ENCODE measurements around the gene METAP2. TPM values are rescaled to one million over a fixed set of nuclear protein-coding genes. Genes with fewer than 3 reads are reported as not detected.
"Not testable (repeated sequence)": the region's sequence is repeated elsewhere in the genome, so short reads cannot be mapped to it uniquely, and the experiment has no call there.

The METAP2 gene
- total and polyA plus RNA-seq, 4 experiments from 2014 or later, result 39.6 to 52.7 (median 47.9) TPM

- H3K36me3 Mint-ChIP-seq; H3K4me3 ChIP-seq (ENCODE audit: low read length in 2 of 2); H3K27ac ChIP-seq (ENCODE audit: low read depth, low read length); H3K36me3 ChIP-seq (ENCODE audit: insufficient read depth, low read length); H3K4me1 Mint-ChIP-seq; CTCF ChIA-PET (ENCODE audit: partially characterized antibody); H3K27me3 ChIP-seq (ENCODE audit: insufficient read depth, low read length); H3K4me1 ChIP-seq (ENCODE audit: insufficient read depth, low read length); H3K27ac Mint-ChIP-seq; DNase-seq; H3K4me3 Mint-ChIP-seq; POLR2A ChIA-PET (ENCODE audit: partially characterized antibody); intact Hi-C loops (cut with micrococcal nuclease); H3K9me3 ChIP-seq (ENCODE audit: control insufficient read depth in 1 of 2, low read length in 2 of 2): not testable (repeated sequence)
- H3K9me3 Mint-ChIP-seq, result peaks cover 0 to 14% (median 12%) of the 10 kb centered on the region in 8 donors
- H3K27me3 Mint-ChIP-seq, result peaks cover 15 to 28% of the 10 kb centered on the region in 2 donors
Observed at GRCh38 chr12:95452501-95452900, 21.5 kb upstream of the METAP2 start.

- H3K4me3 Mint-ChIP-seq; H3K27ac ChIP-seq (ENCODE audit: low read depth, low read length); H3K27ac Mint-ChIP-seq; H3K36me3 Mint-ChIP-seq; H3K4me1 Mint-ChIP-seq; POLR2A ChIA-PET (ENCODE audit: partially characterized antibody); DNase-seq; H3K9me3 ChIP-seq (ENCODE audit: control insufficient read depth in 1 of 2, low read length in 2 of 2); H3K27me3 ChIP-seq (ENCODE audit: insufficient read depth, low read length); intact Hi-C loops (cut with micrococcal nuclease); H3K36me3 ChIP-seq (ENCODE audit: insufficient read depth, low read length); CTCF ChIA-PET (ENCODE audit: partially characterized antibody); H3K4me3 ChIP-seq (ENCODE audit: low read length in 2 of 2); H3K4me1 ChIP-seq (ENCODE audit: insufficient read depth, low read length): not testable (repeated sequence)
- Mint-ChIP-seq H3K9me3 (peaks cover 2 to 28% (median 26%) of the 10 kb centered on the region in 8 donors), H3K27me3 (peaks cover 12 to 22% of the 10 kb centered on the region in 2 donors)
Observed at GRCh38 chr12:95453881-95454280, 20.1 kb upstream of the METAP2 start.

GRCh38 chr12:95454780-95455215 lies 19.2 kb upstream of the METAP2 start:
- H3K4me3 ChIP-seq (ENCODE audit: low read length in 2 of 2); H3K36me3 Mint-ChIP-seq; intact Hi-C loops (cut with micrococcal nuclease); H3K4me1 ChIP-seq (ENCODE audit: insufficient read depth, low read length); DNase-seq; H3K4me1 Mint-ChIP-seq; H3K36me3 ChIP-seq (ENCODE audit: insufficient read depth, low read length); H3K27ac Mint-ChIP-seq; H3K4me3 Mint-ChIP-seq; H3K27me3 ChIP-seq (ENCODE audit: insufficient read depth, low read length); H3K9me3 ChIP-seq (ENCODE audit: control insufficient read depth in 1 of 2, low read length in 2 of 2); CTCF ChIA-PET (ENCODE audit: partially characterized antibody); POLR2A ChIA-PET (ENCODE audit: partially characterized antibody); H3K27ac ChIP-seq (ENCODE audit: low read depth, low read length): not testable (repeated sequence)
- peaks cover 9 to 20% of the 10 kb centered on the region in 2 donors for H3K27me3 Mint-ChIP-seq
- H3K9me3 Mint-ChIP-seq, result peaks cover 2 to 29% (median 28%) of the 10 kb centered on the region in 8 donors

GRCh38 chr12:95457605-95458004 lies 16.3 kb upstream of the METAP2 start:
- CTCF ChIA-PET (ENCODE audit: partially characterized antibody), result not testable (repeated sequence)
- POLR2A ChIA-PET (ENCODE audit: partially characterized antibody), result interaction anchor here (1.4 kb wide), 1 partner anchor 16 kb away, joined by 4 read pairs; the partner anchor contains the start of gene METAP2
- H3K9me3 Mint-ChIP-seq, result peaks cover 2 to 29% (median 28%) of the 10 kb centered on the region in 8 donors

GRCh38 chr12:95458761-95459160 lies 15.2 kb upstream of the METAP2 start:
- H3K4me3 Mint-ChIP-seq, result no peak overlapping the region
- H3K4me3 ChIP-seq (ENCODE audit: low read length in 2 of 2), result no peak overlapping the region
- ChIA-PET POLR2A (ENCODE audit: partially characterized antibody) (interaction anchor here (1.4 kb wide), 1 partner anchor 15 kb away, joined by 4 read pairs; the partner anchor contains the start of gene METAP2), CTCF (ENCODE audit: partially characterized antibody) (no interaction called here)
- no peak overlapping the region for H3K27ac ChIP-seq (ENCODE audit: low read depth, low read length)
- H3K9me3 Mint-ChIP-seq, result peaks cover 2 to 29% (median 28%) of the 10 kb centered on the region in 8 donors
- DNase-seq, result no peak
- H3K27me3 Mint-ChIP-seq, result peaks cover 1 to 4% of the 10 kb centered on the region in 2 donors
- H3K4me1 ChIP-seq (ENCODE audit: insufficient read depth, low read length), result no peaks in the 10 kb centered on the region
- no peaks in the 10 kb centered on the region for H3K4me1 Mint-ChIP-seq
- H3K27ac Mint-ChIP-seq, result no peak overlapping the region
- H3K36me3 Mint-ChIP-seq, result peaks cover 0 to 3% of the 10 kb centered on the region in 2 donors
- H3K9me3 ChIP-seq (ENCODE audit: control insufficient read depth in 1 of 2, low read length in 2 of 2), result peaks cover 0 to 4% of the 10 kb centered on the region in 2 donors
- no peaks in the 10 kb centered on the region for H3K27me3 ChIP-seq (ENCODE audit: insufficient read depth, low read length)
- intact Hi-C loops (cut with micrococcal nuclease), result no loop called here
- H3K36me3 ChIP-seq (ENCODE audit: insufficient read depth, low read length), result no peaks in the 10 kb centered on the region

More at GRCh38 chr12:95457605-95458004, 16.3 kb upstream of the METAP2 start:
- H3K9me3 ChIP-seq (ENCODE audit: control insufficient read depth in 1 of 2, low read length in 2 of 2); H3K27me3 ChIP-seq (ENCODE audit: insufficient read depth, low read length); H3K27me3 Mint-ChIP-seq; DNase-seq; H3K36me3 Mint-ChIP-seq; H3K4me3 ChIP-seq (ENCODE audit: low read length in 2 of 2); H3K4me1 Mint-ChIP-seq; intact Hi-C loops (cut with micrococcal nuclease); H3K4me3 Mint-ChIP-seq; H3K27ac Mint-ChIP-seq; H3K27ac ChIP-seq (ENCODE audit: low read depth, low read length); H3K4me1 ChIP-seq (ENCODE audit: insufficient read depth, low read length); H3K36me3 ChIP-seq (ENCODE audit: insufficient read depth, low read length): not testable (repeated sequence)

GRCh38 chr12:95459310-95459709 lies 14.6 kb upstream of the METAP2 start:
- Mint-ChIP-seq H3K4me3 (no peak overlapping the region), H3K27me3 (peaks cover 1 to 4% of the 10 kb centered on the region in 2 donors), H3K36me3 (peaks cover 0 to 3% of the 10 kb centered on the region in 2 donors), H3K4me1 (no peaks in the 10 kb centered on the region), H3K9me3 (peaks cover 2 to 29% (median 28%) of the 10 kb centered on the region in 8 donors), H3K27ac (no peak overlapping the region)
- Histone ChIP-seq H3K36me3 (ENCODE audit: insufficient read depth, low read length) (no peaks in the 10 kb centered on the region), H3K4me3 (ENCODE audit: low read length in 2 of 2) (no peak overlapping the region), H3K4me1 (ENCODE audit: insufficient read depth, low read length) (no peaks in the 10 kb centered on the region), H3K9me3 (ENCODE audit: control insufficient read depth in 1 of 2, low read length in 2 of 2) (peaks cover 0 to 4% of the 10 kb centered on the region in 2 donors), H3K27ac (ENCODE audit: low read depth, low read length) (no peak overlapping the region), H3K27me3 (ENCODE audit: insufficient read depth, low read length) (no peaks in the 10 kb centered on the region)
- ChIA-PET POLR2A (ENCODE audit: partially characterized antibody) (no interaction called here), CTCF (ENCODE audit: partially characterized antibody) (no interaction called here)
- intact Hi-C loops (cut with micrococcal nuclease), result no loop called here
- no peak for DNase-seq

- Histone ChIP-seq H3K9me3 (ENCODE audit: control insufficient read depth in 1 of 2, low read length in 2 of 2) (peaks cover 0 to 4% of the 10 kb centered on the region in 2 donors), H3K27ac (ENCODE audit: low read depth, low read length) (no peak overlapping the region), H3K27me3 (ENCODE audit: insufficient read depth, low read length) (no peaks in the 10 kb centered on the region), H3K36me3 (ENCODE audit: insufficient read depth, low read length) (no peaks in the 10 kb centered on the region), H3K4me3 (ENCODE audit: low read length in 2 of 2) (no peak overlapping the region), H3K4me1 (ENCODE audit: insufficient read depth, low read length) (no peaks in the 10 kb centered on the region)
- no peaks in the 10 kb centered on the region for H3K4me1 Mint-ChIP-seq
- H3K27me3 Mint-ChIP-seq, result peaks cover 1 to 3% of the 10 kb centered on the region in 2 donors
- H3K27ac Mint-ChIP-seq, result no peak overlapping the region
- H3K36me3 Mint-ChIP-seq, result peaks cover 0 to 3% of the 10 kb centered on the region in 2 donors
- H3K4me3 Mint-ChIP-seq, result no peak overlapping the region
- H3K9me3 Mint-ChIP-seq, result peaks cover 2 to 29% (median 28%) of the 10 kb centered on the region in 8 donors
- CTCF ChIA-PET (ENCODE audit: partially characterized antibody), result no interaction called here
- POLR2A ChIA-PET (ENCODE audit: partially characterized antibody), result no interaction called here
- intact Hi-C loops (cut with micrococcal nuclease), result no loop called here
- DNase-seq, result no peak
Observed at GRCh38 chr12:95460105-95460504, 13.8 kb upstream of the METAP2 start.

- Histone ChIP-seq H3K9me3 (ENCODE audit: control insufficient read depth in 1 of 2, low read length in 2 of 2) (peaks cover 0 to 4% of the 10 kb centered on the region in 2 donors), H3K27ac (ENCODE audit: low read depth, low read length) (no peak overlapping the region), H3K4me3 (ENCODE audit: low read length in 2 of 2) (no peak overlapping the region), H3K4me1 (ENCODE audit: insufficient read depth, low read length) (no peaks in the 10 kb centered on the region), H3K27me3 (ENCODE audit: insufficient read depth, low read length) (no peaks in the 10 kb centered on the region), H3K36me3 (ENCODE audit: insufficient read depth, low read length) (no peaks in the 10 kb centered on the region)
- no peak overlapping the region for H3K4me3 Mint-ChIP-seq
- intact Hi-C loops (cut with micrococcal nuclease), result no loop called here
- peaks cover 0 to 1% of the 10 kb centered on the region in 2 donors for H3K36me3 Mint-ChIP-seq
- no peaks in the 10 kb centered on the region for H3K4me1 Mint-ChIP-seq
- DNase-seq, result no peak
- H3K27me3 Mint-ChIP-seq, result peaks cover 0 to 1% of the 10 kb centered on the region in 2 donors
- H3K27ac Mint-ChIP-seq, result no peak overlapping the region
- ChIA-PET CTCF (ENCODE audit: partially characterized antibody) (no interaction called here), POLR2A (ENCODE audit: partially characterized antibody) (no interaction called here)
- peaks cover 2 to 29% (median 25%) of the 10 kb centered on the region in 8 donors for H3K9me3 Mint-ChIP-seq
Observed at GRCh38 chr12:95460896-95461295, 13.1 kb upstream of the METAP2 start.
